T-helper 1 cell treated with Interleukin-12 subunit alpha and Interleukin-12 subunit beta and Interleukin-4 antibody, amounts not matched to agents 30 ng/mL and 1 ng/mL, for 36 hours (primary cell): Measurements from ENCODE around the gene SLC25A23. TPM values are rescaled to one million over a fixed set of nuclear protein-coding genes. Genes with fewer than 3 reads are reported as not detected.
"Not testable (repeated sequence)": the region's sequence is repeated elsewhere in the genome, so short reads cannot be mapped to it uniquely, and the experiment has no call there.

ENCODE experiments used
- intact Hi-C: fragments of 100-400 bp; cut with micrococcal nuclease; formaldehyde crosslinking; loops from one replicate; pipeline ENCODE4 v1.15.1; 2024
- total RNA-seq: library from RNA; stranded (reverse); gene quantifications from 2 replicates; pipeline ENCODE4 v1.2.3, GENCODE V29; 2022

SLC25A23 gene
- total RNA-seq = 23.8 and 25.6 TPM in 2 replicates

DNA sequence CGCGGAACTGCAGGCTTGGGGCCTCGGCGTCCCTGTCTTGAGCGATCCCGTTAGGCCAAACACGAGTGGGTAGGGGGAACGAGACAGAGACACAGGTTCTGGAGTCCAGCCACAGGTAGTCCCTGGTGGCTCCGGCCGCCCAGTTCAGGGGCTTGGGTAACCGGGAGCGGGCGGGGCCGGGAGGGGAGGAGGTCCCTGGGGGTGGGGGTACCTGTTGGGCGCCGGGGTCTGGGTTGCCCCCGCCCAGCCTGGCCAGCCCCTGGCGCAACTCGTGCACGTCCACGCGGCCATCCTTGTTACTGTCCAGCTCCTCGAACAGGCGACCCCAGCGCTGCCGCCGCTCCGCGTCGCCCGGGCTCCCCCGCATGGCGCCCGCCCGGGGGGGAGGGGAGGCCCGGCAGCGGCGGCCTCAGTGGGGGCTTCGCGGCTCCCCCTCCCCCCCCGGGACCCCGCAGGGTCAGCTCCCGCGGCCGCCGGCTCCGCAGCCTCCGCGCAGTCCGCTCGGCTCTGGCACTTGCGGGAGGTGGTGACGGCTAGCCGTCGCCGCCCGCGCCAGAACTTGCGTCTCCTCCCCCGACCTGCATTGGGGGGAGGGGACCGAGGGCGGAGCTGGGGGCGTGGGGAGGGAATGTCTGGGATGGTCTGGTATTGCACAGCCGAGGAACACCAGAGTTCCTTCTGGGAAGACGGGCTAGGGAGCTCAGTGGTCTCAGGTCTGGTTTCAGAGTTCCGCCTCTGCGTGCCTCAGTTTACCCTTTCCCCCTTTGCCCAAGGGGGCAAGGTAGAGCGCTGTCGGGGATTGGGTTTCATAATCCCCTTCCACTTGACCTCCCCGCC lies at the start of gene SLC25A23:
Gene SLC25A23, minus strand, starts transcription at position 531 of the 837 bp plus-strand sequence. Its CDS starts 164 bp downstream, at position 367.
- intact Hi-C loops = loop anchor here (1.0 kb wide), 13 partner anchors 17 to 404 kb away; partner anchors contain the start of genes ALKBH7, CLPP, DENND1C and GPR108

DNA sequence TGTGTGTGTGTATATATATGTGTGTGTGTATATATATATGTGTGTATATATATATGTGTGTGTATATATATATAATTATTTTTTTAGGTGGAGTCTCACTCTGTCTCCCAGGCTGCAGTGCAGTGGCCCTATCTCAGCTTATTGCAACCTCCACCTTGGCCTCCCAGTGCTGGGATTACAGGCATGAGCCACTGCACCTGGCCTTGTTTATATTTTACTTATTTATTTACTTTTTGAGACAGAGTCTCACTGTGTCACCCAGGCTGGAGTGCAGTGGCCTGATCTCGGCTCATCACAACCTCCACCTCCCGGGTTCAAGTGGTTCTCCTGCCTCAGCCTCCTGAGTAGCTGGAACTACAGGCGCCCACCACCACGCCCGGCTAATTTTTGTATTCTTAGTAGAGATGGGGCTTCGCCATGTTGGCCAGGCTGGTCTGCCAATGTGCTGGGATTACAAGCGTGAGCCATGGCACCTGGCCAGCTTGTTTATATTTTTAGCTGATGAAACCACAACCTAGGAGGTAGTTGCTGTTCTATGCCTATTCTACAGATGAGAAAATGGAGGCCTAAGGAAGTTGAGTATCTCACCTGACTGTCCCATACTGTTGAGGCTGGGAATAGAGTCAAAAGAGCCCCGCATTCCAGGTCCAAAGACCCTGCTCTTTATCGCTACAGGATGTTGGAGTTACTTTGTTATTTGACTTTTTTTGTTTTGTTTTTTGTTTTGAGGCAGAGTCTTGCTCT lies 48.6 kb upstream of the SLC25A23 start:
- intact Hi-C loops = not testable (repeated sequence)

DNA sequence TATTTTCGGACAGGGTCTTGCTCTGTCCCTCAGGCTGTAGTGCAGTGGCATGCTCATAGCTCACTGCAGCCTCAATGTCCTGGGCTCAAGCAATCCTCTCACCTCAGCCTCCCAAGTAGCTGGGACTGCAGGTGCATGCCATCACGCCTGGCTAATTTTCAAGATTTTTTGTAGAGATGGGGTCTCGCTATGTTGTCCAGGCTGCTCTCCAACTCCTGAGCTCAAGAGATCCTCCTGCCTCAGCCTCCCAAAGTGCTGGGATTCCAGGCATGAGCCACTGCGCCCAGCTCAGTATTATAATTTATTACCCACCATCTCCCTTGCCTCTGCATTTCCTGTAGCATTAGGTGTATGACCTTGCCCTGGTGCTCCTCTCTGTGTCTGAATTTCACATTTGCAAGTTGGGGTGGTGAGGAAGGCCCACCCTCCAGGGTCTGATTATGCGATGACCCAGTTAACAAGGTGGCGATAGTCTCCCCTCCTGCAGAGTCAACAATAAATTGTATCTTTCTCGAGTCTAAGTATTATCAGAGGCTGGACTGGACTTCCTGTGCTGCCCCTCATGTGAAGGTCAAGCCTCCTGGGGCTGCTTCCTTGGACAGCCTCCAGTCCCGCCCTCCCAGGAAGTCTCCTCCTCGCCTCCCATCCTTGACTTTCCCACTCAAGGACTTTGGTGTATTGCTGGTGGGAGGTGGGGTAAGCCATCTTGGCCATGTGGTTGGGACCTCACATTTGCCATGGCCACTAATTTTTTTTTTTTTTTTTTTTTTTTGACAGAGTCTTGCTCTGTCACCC lies 44.0 kb upstream of the SLC25A23 start:
- intact Hi-C loops = loop anchor here (1.0 kb wide), 3 partner anchors 21 to 78 kb away; no protein-coding TSS in a partner anchor

GRCh38 chr19:6501740-6502648 lies 42.4 kb upstream of the SLC25A23 start, which contains the start of gene TUBB4A:
Gene TUBB4A (minus strand): TSS chr19:6502309. CDS start chr19:6502212, 97 bp downstream.
- intact Hi-C loops = loop anchor here (1.0 kb wide), 1 partner anchor 13 kb away; no protein-coding TSS in a partner anchor

- intact Hi-C loops = no loop called here
Observed at GRCh38 chr19:6500837-6501739, 41.5 kb upstream of the SLC25A23 start.

GRCh38 chr19:6499052-6499790 lies 39.6 kb upstream of the SLC25A23 start:
- intact Hi-C loops = no loop called here

DNA sequence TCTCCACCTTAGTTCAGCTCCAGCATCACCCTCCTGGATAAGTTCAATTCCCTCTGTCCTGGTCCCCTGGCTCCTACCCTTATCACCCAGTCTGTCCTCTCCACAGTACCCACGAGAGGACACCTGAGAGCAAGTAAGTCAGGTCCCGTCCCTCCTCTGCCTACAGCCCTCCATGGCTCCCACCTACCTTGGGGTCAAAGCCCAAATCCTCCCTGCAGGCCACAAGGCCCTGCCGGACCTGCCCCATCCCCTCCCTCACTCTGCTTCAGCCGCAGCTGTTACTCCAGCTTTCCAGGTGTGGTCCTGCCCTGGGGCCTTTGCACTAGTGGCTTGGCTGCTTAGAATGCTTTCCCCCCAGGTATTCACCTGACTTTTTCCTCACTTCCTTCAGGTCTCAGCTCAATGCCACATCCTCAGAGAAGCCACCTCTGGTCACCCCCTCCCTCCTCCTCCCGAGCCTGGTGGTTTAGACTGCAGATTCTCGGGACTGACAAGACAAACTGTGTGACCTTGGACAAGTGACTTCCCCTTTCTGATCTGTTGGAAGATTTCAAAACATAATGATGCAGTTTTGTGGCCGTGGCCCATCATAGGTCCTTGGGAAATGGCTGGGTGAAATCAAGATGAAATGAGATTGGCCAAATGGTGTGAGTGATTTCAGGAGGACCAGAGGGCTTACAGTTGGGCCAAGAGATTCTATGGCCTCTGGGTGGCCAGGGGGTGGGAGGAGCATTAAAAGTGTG lies 38.9 kb upstream of the SLC25A23 start:
- intact Hi-C loops = no loop called here

- intact Hi-C loops = no loop called here
Observed at GRCh38 chr19:6495947-6496346, 36.4 kb upstream of the SLC25A23 start.

GRCh38 chr19:6494438-6495036 lies 34.9 kb upstream of the SLC25A23 start:
- intact Hi-C loops = no loop called here

GRCh38 chr19:6491802-6492592 lies 32.4 kb upstream of the SLC25A23 start:
- intact Hi-C loops = no loop called here

DNA sequence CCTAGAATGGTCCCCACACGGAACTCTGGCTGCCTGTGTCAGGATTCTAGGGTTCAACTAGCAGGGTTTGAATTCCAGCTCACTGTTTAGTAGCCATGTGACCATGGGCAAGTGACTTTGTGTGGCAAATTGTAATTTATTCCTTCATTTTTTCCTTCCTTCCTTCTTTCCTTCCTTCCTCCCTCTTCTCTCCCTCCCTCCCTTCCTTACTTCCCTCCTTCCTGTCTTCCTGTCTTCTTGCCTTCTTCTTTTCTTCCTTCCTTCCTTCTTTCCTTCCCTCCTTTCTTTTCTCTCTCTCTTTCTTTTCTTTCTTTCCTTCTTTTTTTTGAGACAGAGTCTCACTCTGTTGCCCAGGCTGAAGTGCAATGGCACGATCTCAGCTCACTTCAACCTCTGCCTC lies 30.5 kb upstream of the SLC25A23 start:
- intact Hi-C loops = no loop called here

DNA sequence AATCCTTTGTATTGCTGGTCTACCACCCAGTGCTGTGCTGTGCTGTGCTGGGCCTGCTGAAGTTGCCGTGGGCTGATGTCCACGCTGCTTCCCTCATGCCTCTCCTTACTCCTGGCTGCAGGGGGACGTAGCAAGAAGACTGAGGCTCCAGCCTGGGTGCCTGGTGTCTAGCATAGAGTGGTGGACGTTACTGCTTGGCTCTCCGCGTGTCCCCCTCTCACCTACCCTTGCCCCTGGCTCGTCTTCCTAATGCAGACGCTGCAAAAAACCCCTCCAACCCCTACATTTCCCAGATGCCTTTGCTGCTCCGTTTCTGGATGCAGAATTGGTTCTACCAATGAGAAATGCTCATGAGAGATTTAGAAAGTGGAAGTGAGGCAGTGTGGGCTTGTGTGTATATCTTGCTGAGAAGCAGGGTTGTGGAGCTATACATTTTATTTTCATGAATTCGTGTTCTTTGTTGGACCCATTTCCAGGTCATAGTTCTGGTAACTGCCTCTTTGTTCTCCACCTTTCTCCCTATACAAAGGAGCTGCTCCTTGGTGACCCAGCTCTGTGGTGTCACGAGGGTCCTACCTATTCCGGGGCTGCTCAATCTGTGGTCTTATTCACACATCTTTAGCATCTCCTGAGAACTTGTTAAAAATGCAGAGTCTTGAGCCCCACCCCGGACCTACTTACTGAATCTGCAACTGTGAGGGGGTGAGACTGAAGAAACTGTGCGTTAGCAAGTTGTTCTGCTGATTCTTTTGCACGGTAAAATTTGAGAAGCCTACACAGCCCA lies 29.9 kb upstream of the SLC25A23 start:
- intact Hi-C loops = loop anchor here (1.0 kb wide), 1 partner anchor 13 kb away; the partner anchor contains the start of gene TUBB4A

GRCh38 chr19:6484831-6485230 lies 25.2 kb upstream of the SLC25A23 start:
- intact Hi-C loops = no loop called here

GRCh38 chr19:6484230-6484629 lies 24.6 kb upstream of the SLC25A23 start:
- intact Hi-C loops = no loop called here

GRCh38 chr19:6483235-6483634 lies 23.6 kb upstream of the SLC25A23 start:
- intact Hi-C loops = no loop called here

DNA sequence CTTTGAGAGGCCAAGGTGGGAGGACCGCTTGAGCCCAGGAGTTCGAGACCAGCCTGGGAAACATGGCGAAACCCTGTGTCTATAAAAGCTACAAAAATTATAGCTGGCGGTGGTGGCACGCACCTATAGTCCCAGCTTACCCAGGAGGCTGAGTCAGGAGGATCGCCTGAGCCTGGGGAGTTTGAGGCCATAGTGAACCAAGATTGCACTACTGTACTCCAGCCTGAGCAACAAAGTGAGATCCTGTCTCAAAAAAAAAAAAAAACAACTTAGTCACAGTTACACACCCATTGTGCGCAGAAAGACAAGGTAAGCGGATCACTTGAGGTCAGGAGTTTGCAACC lies 22.7 kb upstream of the SLC25A23 start:
- intact Hi-C loops = loop anchor here (1.0 kb wide), 2 partner anchors 22 to 121 kb away; partner anchors contain the start of gene CLPP
